GM18499 (cell line): ENCODE results near the gene OPN1SW.

Experiments used
- ATAC-seq: cut with Tn5 transposase; IDR thresholded peaks from one replicate; pipeline ENCODE4 v1.9.1; 2021; ENCODE audit warnings: moderate number of reproducible peaks; ENCODE audit not compliant: insufficient read depth, unreplicated experiment

OPN1SW gene

GRCh38 chr7:128767475-128768110, 8.0 kb downstream of the OPN1SW start:
- no peak for ATAC-seq

DNA sequence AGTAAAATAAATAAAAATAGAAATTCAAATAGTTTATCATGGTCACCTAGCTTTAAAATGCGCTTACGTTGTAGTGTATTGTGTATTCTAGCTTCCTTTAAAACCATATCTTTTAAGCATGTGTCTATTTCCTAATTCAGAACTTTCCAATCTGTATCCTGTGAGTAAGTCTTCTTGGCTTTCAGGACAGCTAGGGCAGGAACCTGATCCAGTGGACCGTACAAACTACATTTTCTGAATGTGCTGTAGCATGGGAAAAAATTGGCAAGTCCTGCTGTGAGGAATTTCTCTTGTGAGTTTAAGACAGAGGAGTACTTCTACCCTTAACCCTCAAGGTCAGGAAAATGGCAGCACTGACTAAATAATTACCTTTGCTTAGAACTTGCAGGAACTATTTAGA, 12.1 kb downstream of the OPN1SW start:
- no peak for ATAC-seq

- ATAC-seq = no peak
Measured at GRCh38 chr7:128759242-128759641, 16.4 kb downstream of the OPN1SW start.

DNA sequence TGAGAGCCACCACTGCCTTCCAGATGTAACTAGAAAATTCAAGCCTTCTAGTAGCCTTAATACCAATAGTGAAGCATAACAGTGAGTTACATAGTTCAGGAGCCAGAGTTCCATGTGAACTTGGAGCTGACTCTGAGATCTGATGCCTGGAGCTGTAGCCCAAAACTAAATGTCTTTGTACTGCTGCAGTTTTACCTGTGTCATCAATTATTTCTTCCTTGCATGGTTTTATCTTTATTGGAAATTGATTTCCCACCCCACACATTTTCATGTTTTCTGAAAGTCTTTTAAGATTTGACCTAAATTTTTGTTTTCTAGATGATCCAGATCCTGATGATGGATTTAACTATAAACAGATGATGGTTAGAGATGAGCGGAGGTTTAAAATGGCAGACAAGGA, 17.0 kb downstream of the OPN1SW start:
- no peak for ATAC-seq

- ATAC-seq = no peak
Measured at GRCh38 chr7:128757203-128757602, 18.4 kb downstream of the OPN1SW start.

DNA sequence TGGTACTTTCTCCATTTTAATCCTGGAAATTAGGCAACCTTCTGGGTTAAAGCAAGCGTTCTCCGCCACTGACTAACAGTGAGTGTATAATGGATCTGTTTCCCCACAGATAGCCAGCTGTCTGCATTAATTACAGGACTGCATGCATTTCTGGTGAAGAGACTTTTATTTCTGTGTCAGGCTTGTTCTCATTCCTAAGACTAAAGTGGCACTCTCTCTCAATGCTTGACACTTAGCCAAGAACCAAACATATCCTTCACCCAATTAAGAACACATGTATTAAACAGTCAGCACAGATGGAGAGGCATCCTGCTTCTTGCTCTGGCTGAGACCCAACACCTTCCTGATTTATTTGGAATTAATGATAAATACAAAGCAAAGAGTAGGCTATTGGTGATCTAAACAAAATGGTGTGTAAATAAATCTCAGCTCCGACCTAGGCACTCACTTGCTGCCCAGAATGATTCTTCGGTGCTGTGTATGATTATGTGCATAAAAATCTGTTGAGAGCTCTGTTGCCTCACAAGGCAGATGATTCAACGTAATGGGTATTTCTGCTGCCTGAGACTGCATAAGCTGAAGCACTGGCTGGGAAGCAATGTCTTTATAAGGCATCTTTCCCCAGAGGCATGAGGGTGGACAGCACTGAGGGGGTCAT, 19.6 kb downstream of the OPN1SW start:
- no peak for ATAC-seq

GRCh38 chr7:128755075-128755818, 20.3 kb downstream of the OPN1SW start:
- no peak for ATAC-seq

DNA sequence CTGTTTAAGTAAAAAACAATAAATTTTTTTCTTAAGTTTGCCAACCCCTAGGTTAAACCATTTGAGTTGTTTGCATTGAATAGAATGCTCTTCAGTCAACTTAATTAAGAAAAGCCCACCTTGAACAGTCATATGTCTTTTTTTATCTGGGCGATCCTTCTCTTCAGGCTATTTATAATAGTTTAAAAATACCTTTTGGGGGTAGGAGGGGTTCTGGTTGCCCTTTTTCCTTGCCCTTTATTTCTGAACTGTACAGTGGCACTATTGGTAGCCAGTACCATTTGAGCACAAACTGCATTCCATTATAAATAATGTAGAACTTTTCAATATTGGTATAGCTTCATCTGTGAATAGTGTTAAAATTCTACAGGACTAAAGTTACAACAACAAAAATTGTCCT, 23.3 kb downstream of the OPN1SW start:
- no peak for ATAC-seq

GRCh38 chr7:128747327-128748079, 28.1 kb downstream of the OPN1SW start:
- ATAC-seq = no peak

DNA sequence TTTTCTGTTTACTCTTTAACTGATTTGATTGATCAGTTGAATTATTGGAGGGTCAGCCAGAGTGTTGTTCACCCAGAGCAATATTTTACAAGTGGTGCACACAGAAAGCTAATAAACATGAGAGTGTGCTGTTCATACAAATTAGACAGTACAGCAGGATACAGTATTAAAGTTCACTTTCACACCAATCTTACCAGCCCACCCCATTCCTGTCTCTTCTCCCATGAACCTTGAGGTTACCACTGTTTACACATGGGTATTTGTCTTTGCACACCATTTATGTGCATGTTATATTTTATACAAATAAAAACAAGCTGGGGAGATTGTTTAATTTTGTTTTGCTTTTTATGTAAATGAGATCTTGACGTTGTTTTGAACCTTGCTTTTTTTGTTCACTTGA, 29.9 kb downstream of the OPN1SW start:
- ATAC-seq = no peak

DNA sequence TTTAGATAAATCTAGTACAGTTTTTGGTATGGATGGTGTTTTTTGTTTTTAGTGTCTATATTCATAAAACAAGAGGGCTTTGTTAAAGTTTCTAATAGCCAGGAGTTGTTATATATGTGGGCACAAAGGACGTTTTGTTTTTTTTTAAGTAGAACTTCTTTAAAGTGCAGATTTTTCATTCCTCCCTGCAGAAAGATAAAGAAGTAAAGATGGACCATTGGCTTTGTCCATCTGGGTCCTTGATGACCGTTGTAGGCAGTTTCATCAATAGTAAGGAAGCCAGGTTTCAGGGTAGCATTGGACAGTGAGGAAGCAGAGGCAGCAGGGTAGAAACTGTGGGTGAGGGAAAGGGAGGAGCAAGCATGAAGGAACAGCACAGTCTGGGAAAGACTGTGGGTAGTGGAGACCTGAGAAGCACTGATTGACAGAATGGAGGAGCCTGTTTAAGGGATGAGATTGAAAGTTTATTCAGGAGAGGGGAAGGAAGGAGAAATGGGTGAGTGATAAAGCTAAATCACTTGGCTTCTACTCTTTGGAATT, 31.2 kb downstream of the OPN1SW start:
- ATAC-seq = no peak

GRCh38 chr7:128743112-128743772, 32.4 kb downstream of the OPN1SW start:
- ATAC-seq = no peak

GRCh38 chr7:128742206-128742605, 33.4 kb downstream of the OPN1SW start:
- ATAC-seq = no peak

DNA sequence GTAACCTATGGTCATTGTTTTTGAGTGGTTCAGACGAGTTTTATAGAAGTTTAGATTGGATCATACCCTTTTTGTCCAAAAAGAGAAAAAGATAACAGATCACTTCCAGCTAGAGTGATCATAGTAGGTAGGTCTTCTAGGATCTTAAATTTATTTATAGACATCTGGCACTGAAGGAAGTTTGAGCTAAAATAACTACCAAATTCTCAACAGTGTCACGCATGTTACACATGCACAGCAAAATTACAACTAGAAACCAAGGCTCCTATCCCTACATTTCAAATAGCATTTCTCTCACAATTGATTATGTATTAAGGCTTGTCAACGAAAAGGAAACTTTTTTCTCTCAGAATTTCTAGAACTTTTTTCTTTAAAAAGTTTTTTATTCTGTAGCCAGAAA, 34.1 kb downstream of the OPN1SW start:
- ATAC-seq = no peak

- ATAC-seq = no peak
Measured at GRCh38 chr7:128740996-128741395, 34.6 kb downstream of the OPN1SW start.

DNA sequence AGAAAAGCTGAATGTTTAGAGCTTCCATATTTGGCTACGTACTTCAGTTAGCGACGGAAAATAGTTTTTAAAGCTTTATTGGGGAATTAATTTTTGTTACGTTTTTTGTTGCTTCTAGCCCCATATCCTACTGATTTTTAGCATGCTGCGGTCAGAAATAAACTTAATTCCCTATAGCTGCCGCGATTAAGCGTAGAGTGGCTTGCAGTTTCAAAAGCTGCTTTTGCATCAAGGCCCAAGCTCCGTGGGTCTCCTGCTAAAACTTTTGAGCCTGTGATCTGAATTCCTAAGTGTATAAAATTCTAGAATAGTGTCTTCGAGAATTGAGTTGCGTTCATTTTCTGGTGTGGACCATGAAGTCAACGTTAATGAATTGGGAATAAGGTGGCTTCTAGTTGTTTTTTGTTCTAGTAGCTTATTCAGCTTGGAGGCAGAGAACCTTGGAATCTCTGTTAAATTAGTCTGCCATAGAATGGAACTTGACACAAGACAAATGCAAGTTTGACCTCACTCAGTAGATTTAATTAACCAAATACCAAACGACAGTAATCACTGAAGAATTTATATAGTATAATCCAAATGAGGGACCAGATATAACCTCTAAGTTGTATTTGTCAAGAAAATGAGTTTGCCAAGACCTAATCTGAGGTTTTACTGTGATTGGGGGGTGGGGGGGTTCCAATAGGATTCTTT, 35.5 kb downstream of the OPN1SW start:
- ATAC-seq = no peak

DNA sequence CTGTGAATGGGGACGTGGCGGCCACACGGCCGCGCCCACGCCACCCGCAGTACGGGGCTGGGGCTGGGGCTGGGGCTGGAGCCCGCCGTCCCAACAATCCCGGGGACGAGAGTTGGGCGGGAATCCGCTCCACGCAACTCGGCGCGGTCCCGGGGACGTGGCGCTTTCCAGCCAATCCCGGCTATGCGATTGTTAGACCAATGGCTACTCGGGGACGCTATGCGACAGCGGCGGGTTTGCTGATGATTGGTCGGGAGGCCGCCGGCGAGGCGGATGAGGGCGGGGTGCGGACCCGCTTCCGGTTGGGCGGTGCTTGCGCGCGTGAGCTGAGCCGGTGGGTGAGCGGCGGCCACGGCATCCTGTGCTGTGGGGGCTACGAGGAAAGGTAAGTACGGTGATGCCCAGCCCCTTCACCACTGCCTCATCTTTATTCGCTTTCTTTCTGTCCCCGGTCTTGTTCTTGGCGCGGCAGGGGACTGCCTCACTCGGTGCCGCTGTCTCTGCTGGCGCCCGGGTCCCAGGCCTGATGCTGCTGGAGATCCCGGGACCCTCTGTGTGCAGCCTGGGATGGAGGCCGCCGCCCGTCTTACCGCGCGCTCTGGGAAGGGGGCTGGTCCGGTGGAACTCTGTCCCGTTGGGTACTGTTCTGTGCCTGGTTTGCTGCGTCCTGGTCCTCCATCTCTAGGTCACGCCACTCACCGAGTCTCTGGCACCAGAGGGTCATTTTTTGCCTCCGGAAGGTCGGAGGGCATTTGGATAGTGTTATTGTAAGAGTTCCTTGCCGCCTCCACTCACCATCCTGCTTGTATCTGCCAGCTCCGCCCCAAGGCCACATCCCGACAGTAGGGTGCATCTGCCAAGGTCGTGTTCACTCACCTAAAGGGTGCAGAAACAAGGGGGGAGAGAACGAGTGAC, 36.3 kb downstream of the OPN1SW start, which contains the start of gene CALU:
Gene CALU, plus strand, starts transcription at position 312 of the 915 bp plus-strand sequence. CDS start 9,225 bp downstream, outside the sequence.
- ATAC-seq = peak; percentile 92

DNA sequence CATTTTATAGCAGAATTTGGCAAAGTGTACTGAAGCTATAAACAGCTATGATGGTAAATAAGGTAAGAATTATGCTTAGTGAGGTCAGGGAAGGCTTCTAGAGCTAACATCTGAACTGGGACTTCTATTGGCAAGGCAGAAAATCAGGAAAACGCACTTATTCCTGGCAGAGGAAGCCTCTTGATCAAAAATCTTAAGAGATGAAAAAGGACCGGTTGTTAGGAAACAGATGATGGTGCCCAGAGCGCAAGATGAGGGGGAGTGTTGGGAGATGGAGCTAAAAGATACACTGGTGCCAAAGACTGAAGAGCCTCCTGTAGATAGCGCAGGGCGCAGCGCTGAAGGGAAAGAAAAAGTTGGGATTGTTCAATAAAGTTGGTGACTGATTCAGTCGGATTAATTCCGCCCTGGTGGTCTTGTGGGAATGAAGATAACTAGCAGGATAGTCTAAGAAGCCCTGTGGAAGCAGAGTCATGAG, 37.0 kb downstream of the OPN1SW start:
- no peak for ATAC-seq
